ENCODE data around the gene ARID5B. TPM values are rescaled to one million over a fixed set of nuclear protein-coding genes. Genes with fewer than 3 reads are reported as not detected.

Gene ARID5B
- total RNA-seq, 4 donors from 2014 or later = 17.7 to 54.6 (median 34.8) TPM

DNA sequence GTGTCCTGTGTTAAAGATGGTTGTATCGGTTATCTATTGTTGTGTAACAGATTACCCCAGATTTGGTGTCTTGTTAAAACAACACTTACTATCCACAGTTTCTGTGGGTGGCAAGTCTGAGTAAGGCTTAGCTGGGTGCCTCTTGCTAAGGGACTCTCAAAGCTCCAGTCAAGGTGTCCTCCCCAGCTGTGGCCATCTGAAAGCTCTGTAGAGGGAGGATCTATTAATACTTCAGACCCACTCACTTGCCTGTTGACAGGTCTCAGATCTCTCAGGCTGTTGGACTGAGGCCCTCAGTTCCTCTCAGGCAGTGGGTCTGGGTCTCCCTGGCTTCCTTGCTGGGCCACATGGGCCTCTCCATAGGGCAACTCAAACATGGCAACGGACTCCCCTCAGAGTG, 19.6 kb downstream of the ARID5B start:
- H3K27me3 ChIP-seq = no peaks in the 10 kb centered on the region
- no peaks in the 10 kb centered on the region for H3K36me3 ChIP-seq
- no peak overlapping the region for H3K4me3 ChIP-seq
- intact Hi-C loops (cut with DNase I; ENCODE audit: low total_unique reads) = no loop called here
- no peak for DNase-seq
- in situ Hi-C loops (cut with MboI; ENCODE audit: low pct_ligation_motif_present in 1 of 4, low pct_unique_long_range_greater_than_20kb in 1 of 4, low sequenced_read_pairs in 3 of 4) = no loop called here
- 85 to 100% methylated on average over 1 to 2 of the region's 2 CpGs for WGBS, 2 donors (ENCODE audit: low coverage in 1 of 2)
- no peak for TF ChIP-seq POLR2A (IDR thresholded peaks at IDR 0.05)
- no peak for TF ChIP-seq EP300 (IDR thresholded peaks at IDR 0.05; ENCODE audit: low read depth)
- TF ChIP-seq, protein P1, sequence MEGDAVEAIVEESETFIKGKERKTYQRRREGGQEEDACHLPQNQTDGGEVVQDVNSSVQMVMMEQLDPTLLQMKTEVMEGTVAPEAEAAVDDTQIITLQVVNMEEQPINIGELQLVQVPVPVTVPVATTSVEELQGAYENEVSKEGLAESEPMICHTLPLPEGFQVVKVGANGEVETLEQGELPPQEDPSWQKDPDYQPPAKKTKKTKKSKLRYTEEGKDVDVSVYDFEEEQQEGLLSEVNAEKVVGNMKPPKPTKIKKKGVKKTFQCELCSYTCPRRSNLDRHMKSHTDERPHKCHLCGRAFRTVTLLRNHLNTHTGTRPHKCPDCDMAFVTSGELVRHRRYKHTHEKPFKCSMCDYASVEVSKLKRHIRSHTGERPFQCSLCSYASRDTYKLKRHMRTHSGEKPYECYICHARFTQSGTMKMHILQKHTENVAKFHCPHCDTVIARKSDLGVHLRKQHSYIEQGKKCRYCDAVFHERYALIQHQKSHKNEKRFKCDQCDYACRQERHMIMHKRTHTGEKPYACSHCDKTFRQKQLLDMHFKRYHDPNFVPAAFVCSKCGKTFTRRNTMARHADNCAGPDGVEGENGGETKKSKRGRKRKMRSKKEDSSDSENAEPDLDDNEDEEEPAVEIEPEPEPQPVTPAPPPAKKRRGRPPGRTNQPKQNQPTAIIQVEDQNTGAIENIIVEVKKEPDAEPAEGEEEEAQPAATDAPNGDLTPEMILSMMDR (IDR thresholded peaks at IDR 0.05) = no peak
- TF ChIP-seq POLR2AphosphoS5 (IDR thresholded peaks at IDR 0.05) = no peak
- no peak overlapping the region for H3K27ac ChIP-seq
- no peaks in the 10 kb centered on the region for H3K9me3 ChIP-seq
- H3K4me1 ChIP-seq = peaks cover 0 to 19% (median 4%) of the 10 kb centered on the region in 4 donors

DNA sequence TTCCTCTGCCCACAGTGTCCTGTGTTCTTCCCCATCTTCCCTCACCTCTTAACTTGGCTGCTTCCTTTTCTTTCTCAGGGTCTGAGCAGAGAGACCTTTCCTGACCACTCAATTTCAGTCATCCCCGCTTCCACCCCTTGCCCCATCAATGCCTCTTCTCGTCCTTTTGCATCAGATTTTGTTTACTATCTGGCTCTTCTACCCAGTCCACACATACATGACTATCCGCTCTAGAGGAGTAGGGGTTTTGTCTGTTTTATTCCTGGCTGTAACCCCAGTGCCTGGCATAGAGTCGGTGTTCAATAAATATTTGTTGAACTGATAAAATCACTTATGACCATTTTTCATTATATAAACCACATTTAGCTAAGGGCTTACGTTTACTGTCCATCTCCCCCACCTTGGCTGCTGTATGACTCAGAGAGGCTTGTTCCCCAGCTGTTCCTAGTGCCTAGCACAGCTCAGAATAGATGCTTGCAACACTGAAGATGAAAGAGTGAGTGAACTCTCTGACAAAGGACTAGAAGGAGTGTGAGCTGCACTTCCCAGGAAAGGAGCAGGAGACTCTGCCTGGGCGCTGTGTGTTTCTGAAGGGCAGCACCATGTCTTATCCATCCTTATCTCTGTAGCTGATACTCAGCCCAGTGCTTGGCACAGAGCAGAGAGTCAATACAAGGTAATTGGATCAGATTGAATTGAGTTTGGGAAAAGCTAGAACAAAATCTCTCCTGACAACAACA, 21.9 kb downstream of the ARID5B start:
- in situ Hi-C loops (cut with MboI; ENCODE audit: low pct_ligation_motif_present in 1 of 4, low pct_unique_long_range_greater_than_20kb in 1 of 4, low sequenced_read_pairs in 3 of 4) = no loop called here
- intact Hi-C loops (cut with DNase I; ENCODE audit: low total_unique reads) = no loop called here
- Histone ChIP-seq H3K4me3 (no peak overlapping the region), H3K4me1 (peaks cover 0 to 19% (median 4%) of the 10 kb centered on the region in 4 donors), H3K9me3 (no peaks in the 10 kb centered on the region), H3K36me3 (no peaks in the 10 kb centered on the region), H3K27me3 (no peaks in the 10 kb centered on the region), H3K27ac (peak overlapping the region in 2 of 4 donors; percentile 14 to 31)
- no peak for DNase-seq
- TF ChIP-seq, protein P1 (IDR thresholded peaks at IDR 0.05) = no peak
- TF ChIP-seq POLR2A (IDR thresholded peaks at IDR 0.05) (no peak), POLR2AphosphoS5 (IDR thresholded peaks at IDR 0.05) (no peak), EP300 (IDR thresholded peaks at IDR 0.05; ENCODE audit: low read depth) (no peak)
- 58 to 75% methylated on average over 6 of the region's 6 CpGs for WGBS, 2 donors (ENCODE audit: low coverage in 1 of 2)

DNA sequence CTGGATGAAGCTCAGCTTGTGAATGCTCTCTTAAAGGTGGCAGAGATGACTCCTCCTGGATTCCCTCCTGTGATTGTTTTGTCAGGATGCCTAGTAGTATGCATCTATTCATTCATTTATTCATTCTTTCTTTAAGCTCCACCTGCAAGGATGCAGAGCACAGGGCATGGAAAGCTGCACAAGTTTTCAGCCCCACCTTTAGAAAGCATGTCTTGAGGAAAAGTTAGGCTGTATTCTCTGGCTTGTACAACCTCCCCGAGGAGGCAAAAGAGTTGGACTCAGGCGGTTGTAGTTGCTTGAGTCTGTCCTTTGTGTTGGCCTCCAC, 22.4 kb downstream of the ARID5B start:
- peaks cover 0 to 19% (median 4%) of the 10 kb centered on the region in 4 donors for H3K4me1 ChIP-seq
- H3K4me3 ChIP-seq = no peak overlapping the region
- peak overlapping the region in 1 of 4 donors; percentile 31 for H3K27ac ChIP-seq
- 63% methylated on average over 2 of the region's 2 CpGs; no CpG with 5 or more reads in 1 of the 2 donors for WGBS, 2 donors (ENCODE audit: low coverage in 1 of 2)
- TF ChIP-seq POLR2A (IDR thresholded peaks at IDR 0.05) = no peak
- TF ChIP-seq EP300 (IDR thresholded peaks at IDR 0.05; ENCODE audit: low read depth) = no peak
- no peak for TF ChIP-seq POLR2AphosphoS5 (IDR thresholded peaks at IDR 0.05)
- TF ChIP-seq, protein P1 (IDR thresholded peaks at IDR 0.05) = no peak
- no peak for DNase-seq
- no peaks in the 10 kb centered on the region for H3K9me3 ChIP-seq
- in situ Hi-C loops (cut with MboI; ENCODE audit: low pct_ligation_motif_present in 1 of 4, low pct_unique_long_range_greater_than_20kb in 1 of 4, low sequenced_read_pairs in 3 of 4) = no loop called here
- no peaks in the 10 kb centered on the region for H3K27me3 ChIP-seq
- H3K36me3 ChIP-seq = no peaks in the 10 kb centered on the region
- intact Hi-C loops (cut with DNase I; ENCODE audit: low total_unique reads) = no loop called here

DNA sequence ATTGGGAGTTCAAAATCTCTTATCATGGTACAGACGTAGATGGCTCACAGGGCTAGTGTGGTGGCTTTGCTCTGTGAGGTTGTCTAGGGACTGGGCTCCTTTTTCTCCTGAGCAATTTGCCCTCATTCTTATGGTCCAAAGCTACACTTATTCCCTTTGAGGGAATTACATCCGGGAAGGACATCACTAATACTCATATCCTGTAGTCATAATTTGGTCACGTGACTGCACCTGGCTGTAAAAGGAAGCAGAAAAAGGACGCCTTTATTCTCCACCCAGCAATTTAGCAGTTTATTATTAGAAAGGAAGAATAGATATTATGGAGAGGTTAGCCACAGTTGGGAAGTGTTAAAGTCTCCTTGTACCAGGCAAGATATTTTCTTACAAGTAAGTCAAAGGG, 28.1 kb downstream of the ARID5B start:
- Histone ChIP-seq H3K9me3 (no peaks in the 10 kb centered on the region), H3K27ac (no peak overlapping the region), H3K4me1 (peaks cover 0 to 13% (median 2%) of the 10 kb centered on the region in 4 donors), H3K4me3 (no peak overlapping the region), H3K36me3 (no peaks in the 10 kb centered on the region), H3K27me3 (no peaks in the 10 kb centered on the region)
- TF ChIP-seq, protein P1 (IDR thresholded peaks at IDR 0.05) = no peak
- TF ChIP-seq POLR2A (IDR thresholded peaks at IDR 0.05) = no peak
- no peak for TF ChIP-seq POLR2AphosphoS5 (IDR thresholded peaks at IDR 0.05)
- TF ChIP-seq EP300 (IDR thresholded peaks at IDR 0.05; ENCODE audit: low read depth) = no peak
- DNase-seq = no peak
- in situ Hi-C loops (cut with MboI; ENCODE audit: low pct_ligation_motif_present in 1 of 4, low pct_unique_long_range_greater_than_20kb in 1 of 4, low sequenced_read_pairs in 3 of 4) = no loop called here
- intact Hi-C loops (cut with DNase I; ENCODE audit: low total_unique reads) = no loop called here
- 57 to 62% methylated on average over 3 to 4 of the region's 4 CpGs for WGBS, 2 donors (ENCODE audit: low coverage in 1 of 2)

All from transverse colon (tissue), 4 donors.